ENCODE measurements around the gene SLC41A1. TPM values are rescaled to one million over a fixed set of nuclear protein-coding genes. Genes with fewer than 3 reads are reported as not detected.

The SLC41A1 gene
- total RNA-seq, 4 donors from 2014 or later = 10.3 to 23.2 (median 15.6) TPM

- no peak for TF ChIP-seq CTCF (IDR thresholded peaks at IDR 0.05; ENCODE audit: low read depth)
These were observed 47.0 kb downstream of the SLC41A1 start for GRCh38 chr1:205766038-205766437.

GRCh38 chr1:205764578-205764977 lies 48.4 kb downstream of the SLC41A1 start:
- TF ChIP-seq CTCF (IDR thresholded peaks at IDR 0.05; ENCODE audit: low read depth) = no peak

GRCh38 chr1:205763980-205764379 lies 49.0 kb downstream of the SLC41A1 start:
- TF ChIP-seq CTCF (IDR thresholded peaks at IDR 0.05; ENCODE audit: low read depth) = no peak

GRCh38 chr1:205760606-205761005 lies 52.4 kb downstream of the SLC41A1 start:
- no peak for TF ChIP-seq CTCF (IDR thresholded peaks at IDR 0.05; ENCODE audit: low read depth)

- no peak for TF ChIP-seq CTCF (IDR thresholded peaks at IDR 0.05; ENCODE audit: low read depth)
These were observed 56.4 kb downstream of the SLC41A1 start for GRCh38 chr1:205756552-205756951.

- no peak for TF ChIP-seq CTCF (IDR thresholded peaks at IDR 0.05; ENCODE audit: low read depth)
These were observed 58.1 kb downstream of the SLC41A1 start for GRCh38 chr1:205754857-205755256.

- no peak for TF ChIP-seq CTCF (IDR thresholded peaks at IDR 0.05; ENCODE audit: low read depth)
These were observed 61.9 kb downstream of the SLC41A1 start for GRCh38 chr1:205751036-205751651.
